ENCODE results near the gene MFN1.
A peak's percentile ranks its signal among the peaks of the same experiment; 100 is the strongest.
"Not testable (repeated sequence)": the region's sequence is repeated elsewhere in the genome, so short reads cannot be mapped to it uniquely, and the experiment has no call there.

MFN1 gene

DNA sequence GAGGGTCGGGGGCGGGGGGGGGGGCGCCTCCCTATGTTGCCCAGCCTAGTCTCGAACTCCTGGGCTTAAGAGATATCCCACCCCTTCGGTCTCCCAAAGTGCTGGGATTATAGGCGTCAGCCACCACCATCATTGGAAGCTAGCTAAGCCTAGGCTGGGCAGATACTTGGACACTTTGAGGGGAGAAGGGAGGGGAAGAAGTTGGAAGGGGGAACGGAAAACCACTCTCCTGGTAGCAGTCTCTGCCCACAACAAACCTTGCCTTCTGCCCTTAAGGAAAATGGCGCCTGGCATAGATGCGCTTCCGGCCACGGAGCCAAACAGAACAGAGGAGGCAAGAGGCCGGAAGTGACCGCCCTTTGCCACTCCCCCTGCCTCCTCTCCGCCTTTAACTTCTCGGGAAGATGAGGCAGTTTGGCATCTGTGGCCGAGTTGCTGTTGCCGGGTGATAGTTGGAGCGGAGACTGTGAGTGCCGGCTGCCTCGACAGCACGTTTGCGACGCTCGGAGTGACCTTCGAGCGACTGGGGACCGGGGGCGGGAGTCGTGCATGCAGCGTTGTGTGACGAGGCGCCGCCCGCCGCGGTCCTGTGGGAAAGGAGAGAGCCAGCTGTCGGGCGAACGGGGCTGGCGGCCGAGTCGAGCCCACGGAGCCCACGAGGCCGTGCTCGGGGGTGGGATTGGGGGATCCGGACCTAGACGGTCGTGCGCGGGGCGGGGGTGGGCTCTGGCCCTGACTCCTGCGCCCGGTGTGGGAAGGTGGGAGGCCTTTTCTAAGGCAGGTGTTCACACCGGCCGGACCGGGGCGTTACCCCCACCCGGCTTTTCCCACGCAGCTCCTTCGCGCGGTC, at the start of gene MFN1:
MFN1 (plus strand) TSS at position 365 of the 850 bp plus-strand sequence. CDS start 1,143 bp downstream, outside the sequence.
- H3K9me3 ChIP-seq (ENCODE audit: control insufficient read depth, insufficient read depth, low read length): no peaks in the 10 kb centered on the region
- peak; percentile 91 for DNase-seq (ENCODE audit: low read depth, low spot score)
- WGBS (ENCODE audit: insufficient coverage, insufficient read length): no CpG with 5 or more reads among the region's 63 CpGs
- no peaks in the 10 kb centered on the region for H3K27me3 ChIP-seq (ENCODE audit: control insufficient read depth, insufficient read depth, low read length)
- peak within 1 kb of the TSS; percentile 86 for H3K4me3 ChIP-seq (ENCODE audit: low read length)
- no peaks in the 10 kb centered on the region; the same call in 1 of the 2 replicates for H3K36me3 ChIP-seq (ENCODE audit: control insufficient read depth, insufficient read depth, low read length)
- no peaks in the 10 kb centered on the region for H3K4me1 ChIP-seq (ENCODE audit: control insufficient read depth, insufficient read depth, low read length)
- H3K27ac ChIP-seq (ENCODE audit: low read length): no peak within 1 kb of the TSS

- Histone ChIP-seq H3K4me1 (ENCODE audit: control insufficient read depth, insufficient read depth, low read length) (no peaks in the 10 kb centered on the region), H3K36me3 (ENCODE audit: control insufficient read depth, insufficient read depth, low read length) (no peaks in the 10 kb centered on the region), H3K4me3 (ENCODE audit: low read length) (no peak overlapping the region), H3K27me3 (ENCODE audit: control insufficient read depth, insufficient read depth, low read length) (no peaks in the 10 kb centered on the region), H3K9me3 (ENCODE audit: control insufficient read depth, insufficient read depth, low read length) (no peaks in the 10 kb centered on the region), H3K27ac (ENCODE audit: low read length) (no peak overlapping the region)
- DNase-seq (ENCODE audit: low read depth, low spot score): no peak
- no CpG with 5 or more reads among the region's 5 CpGs for WGBS (ENCODE audit: insufficient coverage, insufficient read length)
Observed at GRCh38 chr3:179297971-179298725, 49.4 kb upstream of the MFN1 start.

DNA sequence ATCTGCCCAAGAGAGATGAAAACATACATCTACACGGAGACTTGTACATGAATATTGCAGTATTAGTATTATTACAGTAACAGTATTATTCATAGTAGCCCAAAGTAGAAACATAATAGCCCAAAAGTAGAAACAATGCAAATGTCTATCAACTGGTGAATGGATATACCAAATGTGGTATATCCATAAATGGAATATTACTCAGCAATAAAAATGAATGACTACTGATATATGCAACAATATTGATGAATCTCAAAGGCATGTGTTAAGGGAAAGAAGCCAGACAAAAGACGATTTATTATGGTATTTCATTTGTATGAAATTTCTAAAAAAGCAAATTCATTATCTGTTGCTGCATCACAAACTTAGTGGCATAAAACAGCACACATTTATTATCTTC, 48.2 kb upstream of the MFN1 start:
- Histone ChIP-seq H3K9me3 (ENCODE audit: control insufficient read depth, insufficient read depth, low read length) (no peaks in the 10 kb centered on the region), H3K4me3 (ENCODE audit: low read length) (no peak overlapping the region), H3K27ac (ENCODE audit: low read length) (no peak overlapping the region), H3K36me3 (ENCODE audit: control insufficient read depth, insufficient read depth, low read length) (no peaks in the 10 kb centered on the region), H3K27me3 (ENCODE audit: control insufficient read depth, insufficient read depth, low read length) (no peaks in the 10 kb centered on the region), H3K4me1 (ENCODE audit: control insufficient read depth, insufficient read depth, low read length) (no peaks in the 10 kb centered on the region)
- no peak for DNase-seq (ENCODE audit: low read depth, low spot score)
- no CpG with 5 or more reads among the region's 2 CpGs for WGBS (ENCODE audit: insufficient coverage, insufficient read length)

DNA sequence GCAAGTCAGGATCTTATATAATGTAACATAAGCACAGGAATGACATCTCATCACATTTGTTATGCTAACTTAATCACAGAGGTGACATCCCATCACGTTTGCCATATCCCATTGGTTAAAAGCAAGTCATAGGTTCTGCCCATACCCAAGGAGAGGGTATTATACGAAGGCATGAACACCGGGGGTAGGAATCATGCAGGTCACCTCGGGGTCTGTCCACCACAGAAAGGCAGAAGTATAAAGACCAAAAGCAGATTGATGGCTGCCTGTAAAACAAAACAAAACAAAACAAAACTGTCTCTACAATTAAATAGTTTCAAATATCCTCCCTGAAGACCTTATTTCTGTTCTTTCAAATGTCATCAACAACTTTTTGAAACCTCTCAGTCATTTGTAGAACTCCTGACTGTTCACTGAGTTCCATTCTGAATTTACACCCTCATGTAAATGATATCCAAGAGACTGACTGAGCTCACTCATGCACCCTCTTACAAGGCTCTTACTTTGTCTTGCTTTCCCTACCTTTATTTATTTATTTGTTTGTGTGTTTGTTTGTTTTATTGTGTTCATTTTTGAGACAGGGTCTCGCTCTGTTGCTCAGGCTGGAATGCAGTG, 47.4 kb upstream of the MFN1 start:
- WGBS (ENCODE audit: insufficient coverage, insufficient read length): no CpG with 5 or more reads among the region's 5 CpGs
- Histone ChIP-seq H3K9me3 (ENCODE audit: control insufficient read depth, insufficient read depth, low read length) (no peaks in the 10 kb centered on the region), H3K4me3 (ENCODE audit: low read length) (no peak overlapping the region), H3K4me1 (ENCODE audit: control insufficient read depth, insufficient read depth, low read length) (no peaks in the 10 kb centered on the region), H3K27me3 (ENCODE audit: control insufficient read depth, insufficient read depth, low read length) (no peaks in the 10 kb centered on the region), H3K27ac (ENCODE audit: low read length) (no peak overlapping the region), H3K36me3 (ENCODE audit: control insufficient read depth, insufficient read depth, low read length) (no peaks in the 10 kb centered on the region)
- DNase-seq (ENCODE audit: low read depth, low spot score): no peak

DNA sequence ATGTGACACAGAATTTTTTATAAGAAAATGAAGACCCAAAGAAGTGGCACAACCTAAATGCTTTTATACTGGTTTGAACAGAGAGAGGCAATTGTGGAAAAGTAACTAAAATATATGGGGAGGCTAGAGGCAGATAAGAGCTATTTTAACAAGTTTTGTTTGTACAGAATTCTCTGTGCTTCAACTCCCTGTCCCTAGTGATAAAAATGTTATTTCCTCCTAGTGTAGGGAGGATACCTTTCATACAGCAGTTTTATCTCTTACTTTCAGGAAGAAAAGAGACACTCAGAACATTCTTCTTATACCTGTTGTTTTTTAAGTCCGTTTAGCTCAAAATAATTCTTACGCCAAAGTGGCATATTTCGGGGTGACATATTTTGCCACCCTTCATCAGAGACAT, 45.9 kb upstream of the MFN1 start:
- no peak for DNase-seq (ENCODE audit: low read depth, low spot score)
- Histone ChIP-seq H3K4me1 (ENCODE audit: control insufficient read depth, insufficient read depth, low read length) (no peaks in the 10 kb centered on the region), H3K9me3 (ENCODE audit: control insufficient read depth, insufficient read depth, low read length) (no peaks in the 10 kb centered on the region), H3K4me3 (ENCODE audit: low read length) (no peak overlapping the region), H3K36me3 (ENCODE audit: control insufficient read depth, insufficient read depth, low read length) (no peaks in the 10 kb centered on the region), H3K27me3 (ENCODE audit: control insufficient read depth, insufficient read depth, low read length) (no peaks in the 10 kb centered on the region), H3K27ac (ENCODE audit: low read length) (no peak overlapping the region)
- WGBS (ENCODE audit: insufficient coverage, insufficient read length): no CpG with 5 or more reads among the region's 3 CpGs

DNA sequence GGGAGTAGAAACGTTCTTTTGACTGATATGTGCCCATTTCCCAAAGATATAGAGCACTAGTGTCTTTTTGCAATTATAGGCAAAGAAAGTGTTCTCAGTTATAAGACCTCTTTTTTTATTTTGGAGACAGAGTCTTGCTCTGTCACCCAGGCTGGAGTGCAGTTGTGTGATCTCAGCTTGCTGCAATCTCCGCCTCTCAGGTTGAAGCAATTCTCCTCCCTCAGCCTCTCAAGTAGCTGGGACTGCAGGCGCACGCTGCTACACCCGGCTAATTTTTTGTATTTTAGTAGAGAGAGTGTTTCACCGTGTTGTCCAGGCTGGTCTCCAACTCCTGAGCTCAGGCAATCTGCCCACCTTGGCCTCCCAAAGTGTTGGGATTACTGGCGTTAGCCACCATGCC, 45.4 kb upstream of the MFN1 start:
- no peaks in the 10 kb centered on the region for H3K4me1 ChIP-seq (ENCODE audit: control insufficient read depth, insufficient read depth, low read length)
- DNase-seq (ENCODE audit: low read depth, low spot score): no peak
- no peak overlapping the region for H3K27ac ChIP-seq (ENCODE audit: low read length)
- no CpG with 5 or more reads among the region's 7 CpGs for WGBS (ENCODE audit: insufficient coverage, insufficient read length)
- H3K9me3 ChIP-seq (ENCODE audit: control insufficient read depth, insufficient read depth, low read length): no peaks in the 10 kb centered on the region
- no peaks in the 10 kb centered on the region for H3K27me3 ChIP-seq (ENCODE audit: control insufficient read depth, insufficient read depth, low read length)
- H3K4me3 ChIP-seq (ENCODE audit: low read length): no peak overlapping the region
- no peaks in the 10 kb centered on the region for H3K36me3 ChIP-seq (ENCODE audit: control insufficient read depth, insufficient read depth, low read length)

DNA sequence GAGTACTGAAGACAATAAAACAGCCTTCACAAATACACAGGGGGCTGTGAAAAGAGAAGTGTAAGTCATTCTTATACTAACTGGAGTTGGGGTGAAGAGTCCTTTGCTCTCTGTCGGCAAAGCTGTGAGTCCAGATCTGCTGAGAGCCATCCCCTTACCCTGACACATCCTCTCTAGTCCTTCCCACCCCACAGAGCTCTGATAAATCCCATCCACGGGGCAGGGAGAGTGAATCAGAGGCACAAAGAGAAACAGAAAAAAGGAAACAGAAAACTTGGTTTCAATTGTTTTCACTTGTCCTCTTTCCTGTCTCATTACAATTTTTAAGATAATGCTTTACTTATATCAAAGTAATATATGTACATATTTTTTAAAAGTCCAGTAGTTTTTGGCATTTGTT, 42.9 kb upstream of the MFN1 start:
- no peak overlapping the region for H3K27ac ChIP-seq (ENCODE audit: low read length)
- H3K4me3 ChIP-seq (ENCODE audit: low read length): no peak overlapping the region
- no peaks in the 10 kb centered on the region for H3K27me3 ChIP-seq (ENCODE audit: control insufficient read depth, insufficient read depth, low read length)
- no peaks in the 10 kb centered on the region for H3K4me1 ChIP-seq (ENCODE audit: control insufficient read depth, insufficient read depth, low read length)
- no peak for DNase-seq (ENCODE audit: low read depth, low spot score)
- no peaks in the 10 kb centered on the region for H3K36me3 ChIP-seq (ENCODE audit: control insufficient read depth, insufficient read depth, low read length)
- H3K9me3 ChIP-seq (ENCODE audit: control insufficient read depth, insufficient read depth, low read length): no peaks in the 10 kb centered on the region
- no CpG with 5 or more reads among the region's 2 CpGs for WGBS (ENCODE audit: insufficient coverage, insufficient read length)

DNA sequence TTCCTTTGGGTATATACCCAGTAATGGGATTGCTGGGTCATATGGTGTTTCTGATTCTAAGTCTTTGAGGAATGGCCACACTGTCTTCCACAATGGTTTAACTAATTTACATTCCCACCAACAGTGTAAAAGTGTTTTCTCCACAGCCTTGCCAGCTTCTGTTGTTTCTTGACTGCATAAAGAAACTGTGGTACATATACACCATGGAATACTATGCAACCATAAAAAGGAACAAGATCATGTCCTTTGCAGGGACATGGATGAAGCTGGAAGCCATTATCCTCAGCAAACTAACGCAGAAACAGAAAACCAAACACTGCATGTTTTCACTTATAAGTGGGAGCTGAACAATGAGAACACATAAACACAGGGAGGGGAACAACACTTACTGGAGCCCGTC, 40.1 kb upstream of the MFN1 start:
- not testable (repeated sequence) for DNase-seq (ENCODE audit: low read depth, low spot score); H3K27me3 ChIP-seq (ENCODE audit: control insufficient read depth, insufficient read depth, low read length); H3K36me3 ChIP-seq (ENCODE audit: control insufficient read depth, insufficient read depth, low read length); H3K4me1 ChIP-seq (ENCODE audit: control insufficient read depth, insufficient read depth, low read length); H3K27ac ChIP-seq (ENCODE audit: low read length); H3K9me3 ChIP-seq (ENCODE audit: control insufficient read depth, insufficient read depth, low read length); H3K4me3 ChIP-seq (ENCODE audit: low read length)
- no CpG with 5 or more reads among the region's 2 CpGs for whole genome bisulfite sequencing (ENCODE audit: insufficient coverage, insufficient read length)

- no peaks in the 10 kb centered on the region for H3K9me3 ChIP-seq (ENCODE audit: control insufficient read depth, insufficient read depth, low read length)
- DNase-seq (ENCODE audit: low read depth, low spot score): no peak
Observed at GRCh38 chr3:179308001-179308400, 39.5 kb upstream of the MFN1 start.

DNA sequence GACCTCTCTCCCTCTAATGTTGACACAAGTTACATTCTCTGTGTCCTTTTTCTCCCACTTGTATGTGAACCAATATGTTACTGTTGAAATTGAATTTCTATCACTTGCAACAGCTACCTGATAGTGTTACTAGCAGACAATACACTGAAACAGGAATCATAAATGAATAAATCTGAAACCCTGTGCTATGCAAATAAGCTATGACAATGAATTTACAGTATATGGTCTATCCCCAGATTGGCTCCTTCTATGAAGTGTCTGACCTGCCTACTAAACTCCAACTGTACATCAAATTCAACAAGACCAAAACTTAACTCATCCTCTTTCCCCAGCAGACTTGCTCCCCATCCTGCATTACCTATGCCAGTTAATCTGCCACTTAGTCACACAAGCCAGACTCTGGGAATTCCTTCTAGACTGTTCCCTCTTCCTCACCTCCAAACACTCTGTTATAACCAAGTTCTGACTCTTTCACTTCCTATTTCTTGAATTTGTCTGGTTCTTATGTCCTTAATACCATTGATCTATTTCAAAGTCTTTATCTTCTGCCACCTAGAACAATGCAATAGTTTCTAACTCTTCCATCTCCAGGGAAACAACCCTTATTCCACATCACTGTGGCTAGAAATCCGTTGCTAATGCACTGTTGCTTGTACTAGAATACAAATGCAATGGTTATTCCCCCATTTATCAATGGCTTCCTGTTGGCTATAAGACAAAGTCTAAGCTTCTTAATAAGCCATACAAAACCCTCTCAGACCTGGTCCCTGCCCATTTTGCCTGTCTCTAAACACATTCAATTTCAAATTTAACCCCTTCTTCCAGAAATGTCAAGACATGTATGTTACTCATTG, 38.1 kb upstream of the MFN1 start:
- WGBS (ENCODE audit: insufficient coverage, insufficient read length): no CpG with 5 or more reads among the region's 1 CpG
- Histone ChIP-seq H3K4me1 (ENCODE audit: control insufficient read depth, insufficient read depth, low read length) (no peaks in the 10 kb centered on the region), H3K9me3 (ENCODE audit: control insufficient read depth, insufficient read depth, low read length) (no peaks in the 10 kb centered on the region), H3K27me3 (ENCODE audit: control insufficient read depth, insufficient read depth, low read length) (no peaks in the 10 kb centered on the region), H3K4me3 (ENCODE audit: low read length) (no peak overlapping the region), H3K36me3 (ENCODE audit: control insufficient read depth, insufficient read depth, low read length) (no peaks in the 10 kb centered on the region), H3K27ac (ENCODE audit: low read length) (no peak overlapping the region)
- DNase-seq (ENCODE audit: low read depth, low spot score): no peak

More at GRCh38 chr3:179308001-179308400, 39.5 kb upstream of the MFN1 start:
- Histone ChIP-seq H3K36me3 (ENCODE audit: control insufficient read depth, insufficient read depth, low read length) (no peaks in the 10 kb centered on the region), H3K27ac (ENCODE audit: low read length) (no peak overlapping the region), H3K27me3 (ENCODE audit: control insufficient read depth, insufficient read depth, low read length) (no peaks in the 10 kb centered on the region), H3K4me3 (ENCODE audit: low read length) (no peak overlapping the region), H3K4me1 (ENCODE audit: control insufficient read depth, insufficient read depth, low read length) (no peaks in the 10 kb centered on the region)
